KMS-11 (cell line): ENCODE measurements around the gene TAS1R2.

Experiments
- H2AFZ ChIP-seq: fragments of 200-600 bp; sonication (generic); 2 replicates; pipeline ENCODE4 v1.6.1; 2016; ENCODE audit warnings: antibody characterized with exemption, mixed run types, low read depth
- H3K27ac ChIP-seq: fragments of 200-600 bp; sonication (generic); 2 replicates; pipeline ENCODE4 v1.6.1; 2016; ENCODE audit warnings: mild to moderate bottlenecking, mixed run types
- H3K27me3 ChIP-seq: fragments of 200-600 bp; sonication (generic); 2 replicates; pipeline ENCODE4 v1.6.1; 2017; ENCODE audit warnings: mild to moderate bottlenecking, low read depth, mixed run types, moderate library complexity; ENCODE audit not compliant: insufficient read depth
- H3K36me3 ChIP-seq: fragments of 200-600 bp; sonication (generic); 2 replicates; pipeline ENCODE4 v1.6.1; 2017; ENCODE audit warnings: mild to moderate bottlenecking, mixed run types; ENCODE audit not compliant: insufficient read depth
- H3K4me1 ChIP-seq: fragments of 200-600 bp; sonication (generic); 2 replicates; pipeline ENCODE4 v1.6.1; 2016; ENCODE audit warnings: mild to moderate bottlenecking, low read depth, mixed run types; ENCODE audit not compliant: poor library complexity, severe bottlenecking
- H3K4me2 ChIP-seq: fragments of 200-600 bp; sonication (generic); 2 replicates; pipeline ENCODE4 v1.7.0; 2016; ENCODE audit warnings: mild to moderate bottlenecking, mixed run types
- H3K4me3 ChIP-seq: fragments of 200-600 bp; sonication (generic); IDR thresholded peaks from 2 replicates; pipeline ENCODE4 v1.6.1; 2017; ENCODE audit warnings: low read depth, low read length, mixed read lengths; ENCODE audit not compliant: insufficient read depth
- H3K79me2 ChIP-seq: fragments of 200-600 bp; sonication (generic); 2 replicates; pipeline ENCODE4 v1.6.1; 2016; ENCODE audit warnings: low read depth, mixed run types; ENCODE audit not compliant: insufficient read depth
- H3K9ac ChIP-seq: fragments of 200-600 bp; sonication (generic); 2 replicates; pipeline ENCODE4 v1.6.1; 2016; ENCODE audit warnings: mild to moderate bottlenecking, mixed run types
- H4K20me1 ChIP-seq: fragments of 200-600 bp; sonication (generic); 2 replicates; pipeline ENCODE4 v1.6.1; 2016; ENCODE audit warnings: mild to moderate bottlenecking, mixed run types; ENCODE audit not compliant: insufficient read depth
- CTCF ChIP-seq: fragments of 200-600 bp; sonication (generic); conservative IDR thresholded peaks from 2 replicates; pipeline ENCODE4 v1.6.1; 2017; ENCODE audit warnings: low read depth, mild to moderate bottlenecking, antibody characterized with exemption, low read length, moderate library complexity, mixed read lengths

TAS1R2 gene

GRCh38 chr1:18882486-18882885 lies 23.0 kb upstream of the TAS1R2 start:
- no peak overlapping the region for H3K4me3 ChIP-seq
- H4K20me1 ChIP-seq, result no peaks in the 10 kb centered on the region
- no peak overlapping the region for H2AFZ ChIP-seq
- H3K4me2 ChIP-seq, result no peak overlapping the region
- TF ChIP-seq CTCF, result no peak
- H3K36me3 ChIP-seq, result no peaks in the 10 kb centered on the region
- H3K4me1 ChIP-seq, result no peaks in the 10 kb centered on the region
- H3K27ac ChIP-seq, result no peak overlapping the region
- H3K9ac ChIP-seq, result no peak overlapping the region
- no peaks in the 10 kb centered on the region for H3K79me2 ChIP-seq
- H3K27me3 ChIP-seq, result peaks cover 11% of the 10 kb centered on the region; the same call in 1 of the 2 replicates

GRCh38 chr1:18881642-18882431 lies 22.4 kb upstream of the TAS1R2 start:
- Histone ChIP-seq H4K20me1 (no peaks in the 10 kb centered on the region), H3K79me2 (no peaks in the 10 kb centered on the region), H3K36me3 (no peaks in the 10 kb centered on the region), H3K4me1 (no peaks in the 10 kb centered on the region), H3K4me2 (no peak overlapping the region), H3K4me3 (no peak overlapping the region), H3K9ac (no peak overlapping the region), H3K27me3 (peaks cover 11% of the 10 kb centered on the region; the same call in 1 of the 2 replicates), H3K27ac (no peak overlapping the region), H2AFZ (no peak overlapping the region)
- no peak for TF ChIP-seq CTCF

DNA sequence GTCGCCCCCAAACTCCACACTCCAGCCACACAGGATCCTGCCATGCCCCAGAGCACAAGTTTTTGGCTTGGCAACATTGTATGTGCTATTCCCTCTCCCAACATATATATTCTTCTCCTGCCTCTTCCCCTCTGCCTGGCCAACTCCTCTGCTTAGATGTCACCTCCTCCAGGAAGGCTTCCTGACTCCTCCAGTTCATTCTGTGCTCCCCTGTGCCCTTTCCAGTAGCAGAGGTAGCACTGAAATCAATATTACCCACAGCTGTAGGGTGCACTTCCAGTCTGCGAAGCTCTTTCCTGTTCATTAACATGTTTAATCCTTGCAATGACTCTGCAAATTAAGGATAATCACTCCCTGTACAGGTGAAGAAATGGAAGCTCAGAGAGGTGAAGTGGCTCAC lies 21.7 kb upstream of the TAS1R2 start:
- Histone ChIP-seq H3K4me1 (no peaks in the 10 kb centered on the region), H3K36me3 (no peaks in the 10 kb centered on the region)

DNA sequence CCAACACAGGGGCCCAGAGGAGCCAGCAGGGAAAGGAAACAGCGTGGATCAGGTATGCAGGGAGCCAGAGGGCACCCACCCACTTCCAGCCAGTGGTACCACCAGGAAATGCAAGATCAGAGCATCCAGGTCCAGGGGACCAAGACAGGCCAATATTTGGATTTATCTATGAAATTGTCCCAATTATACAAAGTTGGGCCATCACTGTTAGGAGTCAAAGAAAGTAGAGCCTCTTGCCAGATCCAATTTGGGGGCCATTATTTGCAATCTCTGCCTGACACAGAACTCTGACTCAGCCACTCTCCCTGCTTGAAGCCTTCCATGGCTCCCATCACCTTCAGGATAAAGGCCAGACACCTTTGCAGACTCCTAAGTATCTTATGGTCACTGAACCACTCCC lies 21.1 kb upstream of the TAS1R2 start:
- H2AFZ ChIP-seq, result no peak overlapping the region
- no peak for TF ChIP-seq CTCF
- no peak overlapping the region for H3K9ac ChIP-seq
- H4K20me1 ChIP-seq, result no peaks in the 10 kb centered on the region
- no peaks in the 10 kb centered on the region for H3K4me1 ChIP-seq
- no peak overlapping the region for H3K4me3 ChIP-seq
- peaks cover 9% of the 10 kb centered on the region; the same call in 1 of the 2 replicates for H3K27me3 ChIP-seq
- no peaks in the 10 kb centered on the region for H3K36me3 ChIP-seq
- H3K79me2 ChIP-seq, result no peaks in the 10 kb centered on the region
- no peak overlapping the region for H3K27ac ChIP-seq
- H3K4me2 ChIP-seq, result no peak overlapping the region

More for the DNA sequence above, 21.7 kb upstream of the TAS1R2 start:
- TF ChIP-seq CTCF, result no peak
- Histone ChIP-seq H3K4me2 (no peak overlapping the region), H3K27me3 (peaks cover 9% of the 10 kb centered on the region; the same call in 1 of the 2 replicates), H3K79me2 (no peaks in the 10 kb centered on the region), H2AFZ (no peak overlapping the region), H4K20me1 (no peaks in the 10 kb centered on the region), H3K9ac (no peak overlapping the region), H3K27ac (no peak overlapping the region), H3K4me3 (no peak overlapping the region)
